GM15510 (cell line): Measurements from ENCODE around the gene ENOSF1.

Experiments
- POLR2A ChIP-seq: IDR thresholded peaks from 3 replicates; pipeline ENCODE4 v1.6.1; 2011; ENCODE audit warnings: borderline replicate concordance; ENCODE audit not compliant: insufficient read length; ENCODE audit errors: extremely low read depth

The ENOSF1 gene, protein sequence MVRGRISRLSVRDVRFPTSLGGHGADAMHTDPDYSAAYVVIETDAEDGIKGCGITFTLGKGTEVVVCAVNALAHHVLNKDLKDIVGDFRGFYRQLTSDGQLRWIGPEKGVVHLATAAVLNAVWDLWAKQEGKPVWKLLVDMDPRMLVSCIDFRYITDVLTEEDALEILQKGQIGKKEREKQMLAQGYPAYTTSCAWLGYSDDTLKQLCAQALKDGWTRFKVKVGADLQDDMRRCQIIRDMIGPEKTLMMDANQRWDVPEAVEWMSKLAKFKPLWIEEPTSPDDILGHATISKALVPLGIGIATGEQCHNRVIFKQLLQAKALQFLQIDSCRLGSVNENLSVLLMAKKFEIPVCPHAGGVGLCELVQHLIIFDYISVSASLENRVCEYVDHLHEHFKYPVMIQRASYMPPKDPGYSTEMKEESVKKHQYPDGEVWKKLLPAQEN

DNA sequence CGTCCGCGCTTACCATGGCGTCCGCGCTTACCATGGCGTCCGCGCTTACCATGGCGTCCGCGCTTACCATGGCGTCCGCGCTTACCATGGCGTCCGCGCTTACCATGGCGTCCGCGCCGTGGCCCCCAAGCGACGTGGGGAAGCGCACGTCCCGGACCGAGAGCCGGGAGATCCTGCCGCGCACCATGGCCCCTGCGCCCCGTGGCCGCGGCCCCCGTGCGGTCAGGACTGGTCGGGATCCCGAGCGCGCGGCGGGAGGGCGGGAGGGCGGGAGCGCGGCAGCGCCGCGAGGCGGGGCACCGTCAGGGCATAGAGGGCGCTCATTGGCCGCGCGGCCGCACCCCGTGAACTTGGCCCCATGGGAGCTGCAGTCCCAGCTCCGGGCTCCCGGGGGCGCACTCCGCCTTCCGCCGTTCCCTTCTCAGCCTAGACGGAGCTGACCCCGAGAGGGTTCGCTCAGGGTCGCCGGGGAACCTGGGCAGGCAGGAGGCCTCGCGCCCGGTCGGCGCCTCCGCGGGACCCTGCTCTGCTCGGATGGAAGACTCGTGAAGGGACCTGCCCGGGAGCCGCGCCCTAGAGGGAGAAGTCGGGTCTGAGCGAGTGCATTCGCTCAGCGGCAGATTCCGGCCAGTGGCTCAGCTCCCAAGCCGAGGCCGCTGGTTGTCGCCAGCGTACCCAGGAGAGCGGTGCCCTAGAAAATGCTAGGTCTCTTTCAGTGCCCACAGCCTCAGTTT lies at the start of gene ENOSF1:
Gene ENOSF1 (minus strand): TSS at position 230 of the 734 bp plus-strand sequence. CDS start 43 bp downstream, at position 187.
- peak; percentile 69 for TF ChIP-seq POLR2A

DNA sequence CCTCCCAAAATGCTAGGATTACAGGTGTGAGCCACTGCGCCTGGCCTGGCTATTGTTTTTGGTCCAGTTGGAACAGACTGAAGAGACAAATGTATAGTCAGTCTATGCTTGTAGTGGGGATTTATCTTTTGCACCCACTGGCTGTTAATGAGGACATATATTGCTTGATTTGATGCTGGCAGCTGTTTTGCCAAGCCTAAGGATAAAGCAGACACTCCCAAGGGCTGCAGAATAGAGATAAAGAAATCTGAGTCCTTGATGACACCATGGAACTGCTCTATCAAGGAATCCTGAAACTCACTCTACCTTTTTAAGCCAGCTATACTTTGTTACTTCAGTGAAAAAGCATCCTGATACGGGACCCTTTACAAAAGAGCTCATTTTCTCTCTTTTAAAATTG lies 43.1 kb upstream of the ENOSF1 start:
- no peak for TF ChIP-seq POLR2A

DNA sequence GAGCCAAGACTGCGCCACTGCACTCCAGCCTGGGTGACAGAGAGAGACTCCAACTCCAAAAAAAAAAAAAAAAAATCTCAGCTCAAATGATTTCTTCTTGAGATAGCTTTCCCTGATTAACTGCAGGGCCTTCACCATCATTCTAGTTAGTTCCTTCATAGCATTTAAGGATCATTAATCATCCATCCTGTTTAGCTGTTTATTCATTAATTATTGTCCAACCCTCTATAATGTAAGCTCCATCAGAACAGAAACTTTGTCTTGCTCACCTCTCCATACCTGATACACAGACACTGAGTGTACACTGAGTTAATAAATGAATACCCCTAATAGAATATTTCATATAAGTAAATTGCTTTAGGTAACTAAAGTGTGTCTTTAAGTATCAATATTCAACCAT lies 42.2 kb upstream of the ENOSF1 start:
- TF ChIP-seq POLR2A, result no peak

DNA sequence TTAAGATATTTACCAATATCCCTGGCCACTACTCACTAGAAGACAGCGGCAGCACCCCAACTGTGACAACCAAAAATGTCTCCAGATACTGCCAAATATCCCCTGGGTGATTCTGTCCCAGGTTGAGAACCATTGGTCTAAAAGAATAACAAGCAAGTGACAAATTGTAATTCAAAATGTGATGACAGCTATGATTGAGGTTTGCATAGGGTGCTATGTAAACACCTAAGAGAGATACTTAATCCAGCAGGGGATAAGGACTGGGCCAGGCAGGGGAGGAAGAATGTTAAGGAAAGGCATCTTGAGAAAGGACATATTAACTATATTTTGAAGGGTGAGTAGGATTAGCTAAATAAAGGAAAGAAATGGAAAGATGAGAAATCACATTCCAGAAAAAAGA lies 38.0 kb upstream of the ENOSF1 start:
- no peak for TF ChIP-seq POLR2A

DNA sequence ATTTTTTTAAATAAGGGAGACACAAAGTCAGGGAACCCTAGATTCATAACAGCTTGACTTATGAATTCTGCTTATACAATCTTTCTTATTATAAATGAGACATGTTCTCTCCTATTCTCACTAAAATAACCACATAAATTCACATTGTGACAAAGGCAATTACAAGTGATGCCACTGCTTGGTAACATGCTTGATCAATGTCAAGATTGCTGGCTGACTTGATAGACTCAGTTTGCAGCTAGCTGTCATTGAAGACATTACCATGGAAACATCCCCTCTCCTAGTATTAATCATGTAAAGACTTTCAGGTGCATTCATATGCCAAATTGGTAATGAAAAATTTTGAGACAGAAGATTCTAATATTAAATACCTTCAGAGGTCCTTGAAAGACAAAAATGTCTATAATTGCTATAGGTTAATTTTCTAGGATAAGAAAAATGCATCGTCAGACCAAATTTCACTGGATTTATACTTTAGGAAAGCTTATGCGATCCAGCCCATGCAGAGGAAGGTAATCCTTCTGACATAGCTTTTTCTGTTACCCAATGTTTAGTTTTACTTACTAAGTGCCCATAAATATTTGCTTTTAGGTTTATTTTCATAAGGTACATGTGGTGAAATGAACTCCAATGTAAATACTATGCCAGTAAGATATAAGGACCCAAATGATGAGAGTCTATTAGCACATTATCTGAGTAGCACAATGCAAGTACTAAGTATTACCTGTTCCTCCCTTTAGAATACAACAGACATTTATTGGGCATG lies 32.6 kb upstream of the ENOSF1 start:
- no peak for TF ChIP-seq POLR2A

DNA sequence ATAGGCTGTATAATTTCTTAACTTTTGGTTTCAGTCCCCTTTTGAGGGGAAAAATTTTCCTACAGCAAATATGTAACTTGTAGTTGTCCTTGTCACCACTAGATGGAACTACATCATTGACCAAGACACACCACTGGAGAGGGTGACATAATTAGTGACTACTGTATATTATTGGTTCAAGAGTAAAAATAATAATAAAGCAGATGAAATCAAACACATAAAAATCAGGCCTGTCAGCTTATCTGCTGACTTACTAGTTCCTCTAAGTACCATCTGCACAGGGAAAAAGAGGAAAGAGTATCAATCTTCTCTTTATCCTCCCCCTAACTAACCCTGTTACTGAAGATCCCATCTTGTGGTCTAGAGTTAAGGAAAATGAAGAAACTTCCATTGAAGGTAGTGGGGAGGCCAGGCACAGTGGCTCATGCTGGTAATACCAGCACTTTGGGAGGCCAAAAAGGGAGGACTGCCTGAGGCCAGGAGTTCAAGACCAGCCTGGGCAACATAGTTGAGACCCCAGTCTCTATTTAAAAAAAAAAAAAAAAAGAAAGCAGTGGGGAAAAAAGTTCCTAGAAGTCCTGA lies 29.6 kb upstream of the ENOSF1 start:
- TF ChIP-seq POLR2A, result no peak

DNA sequence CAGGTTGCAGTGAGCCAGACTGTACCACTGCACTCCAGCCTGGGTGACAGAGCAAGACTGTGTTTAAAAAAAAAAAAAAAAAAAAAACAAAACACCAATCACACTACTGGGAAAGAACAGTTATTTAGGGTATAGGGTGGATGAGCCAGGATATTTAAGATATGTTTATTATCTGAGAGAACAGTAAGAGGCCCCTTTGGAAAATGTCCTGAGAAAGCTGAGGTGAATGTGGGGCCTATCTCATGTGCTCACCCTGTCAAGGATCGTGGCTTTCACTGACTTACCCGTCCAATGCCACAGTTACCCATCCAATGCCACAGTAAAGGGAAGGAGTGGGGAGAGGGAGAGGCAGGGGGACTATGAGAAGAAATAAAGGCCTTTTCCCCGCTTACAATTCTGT lies 19.9 kb upstream of the ENOSF1 start:
- no peak for TF ChIP-seq POLR2A

DNA sequence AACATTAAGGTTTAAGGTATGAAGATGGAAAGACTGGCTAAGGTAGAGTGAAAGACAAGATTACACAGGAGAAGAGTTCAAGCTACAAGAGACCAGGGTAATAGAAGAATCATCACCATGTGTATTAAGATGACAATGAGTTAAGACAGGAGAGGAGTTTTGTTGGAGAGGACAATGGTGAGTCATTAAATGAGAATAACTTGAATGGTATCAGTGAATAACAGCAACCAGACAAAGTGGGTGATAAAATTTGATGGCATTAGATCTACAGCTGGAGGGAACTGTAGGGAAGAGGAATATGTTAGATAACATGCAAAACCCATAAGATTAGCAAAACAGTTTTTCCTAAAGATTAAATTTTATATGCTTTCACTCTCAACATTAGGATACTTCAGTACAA lies 18.8 kb upstream of the ENOSF1 start:
- no peak for TF ChIP-seq POLR2A

DNA sequence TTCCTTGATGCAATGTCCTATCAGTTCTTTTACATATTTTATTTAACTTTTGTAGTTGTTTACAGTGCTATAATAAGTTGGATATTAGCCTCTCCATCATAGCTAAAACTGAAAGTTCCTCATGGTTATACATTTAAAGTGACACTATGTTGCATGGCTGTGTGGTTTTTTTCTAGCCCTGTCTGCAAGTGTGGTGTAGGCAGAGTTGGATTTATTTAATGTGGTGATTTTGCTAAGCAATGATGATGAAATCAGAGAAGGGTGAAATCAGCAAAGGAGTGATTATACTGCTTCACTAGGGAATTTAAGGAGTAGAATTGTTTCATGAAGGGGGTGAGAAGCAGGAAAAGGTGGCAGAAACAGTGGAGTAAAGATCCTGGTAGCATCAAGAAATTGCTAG lies 18.3 kb upstream of the ENOSF1 start:
- no peak for TF ChIP-seq POLR2A

DNA sequence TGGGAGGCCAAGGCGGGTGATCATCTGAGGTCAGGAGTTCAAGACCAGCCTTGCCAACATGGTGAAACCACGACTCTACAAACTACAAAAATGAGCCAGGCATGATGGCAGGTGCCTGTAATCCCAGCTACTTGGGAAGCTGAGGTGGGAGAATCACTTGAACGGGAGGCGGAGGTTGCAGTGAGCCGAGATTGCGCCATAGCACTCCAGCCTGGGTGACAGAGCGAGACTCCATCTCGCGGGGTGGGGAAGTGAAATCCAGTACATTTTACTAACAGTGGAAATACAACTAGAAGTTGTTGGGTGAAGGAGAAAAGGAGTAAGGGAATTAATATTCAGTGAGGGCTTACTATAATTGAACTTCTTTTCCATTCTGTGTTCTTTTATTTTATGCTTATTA lies 13.2 kb upstream of the ENOSF1 start:
- no peak for TF ChIP-seq POLR2A

DNA sequence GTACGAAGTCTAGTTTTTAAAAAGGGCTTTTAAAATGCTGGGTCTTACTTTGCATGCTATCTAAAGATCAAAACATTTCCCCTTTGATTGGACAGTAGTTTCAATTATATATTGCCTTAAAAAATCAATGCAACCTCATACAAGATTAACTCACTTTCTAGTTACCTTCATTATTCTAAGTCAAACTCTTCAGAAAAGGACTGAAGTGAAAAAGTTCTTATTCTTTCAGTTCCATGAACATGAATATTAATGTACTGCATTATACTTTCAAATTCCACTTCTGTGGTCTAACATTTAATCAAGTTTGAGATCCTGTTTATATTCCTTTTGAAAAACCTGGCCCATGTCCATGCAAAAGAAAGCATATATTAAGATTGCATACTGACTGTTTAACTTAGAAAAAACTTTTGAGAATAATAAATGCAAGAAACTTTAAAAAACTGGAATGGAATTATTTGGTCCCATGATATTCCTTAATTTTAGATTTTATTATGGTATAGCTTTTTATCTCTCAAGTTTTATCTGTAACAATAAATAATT lies 11.2 kb upstream of the ENOSF1 start:
- TF ChIP-seq POLR2A, result no peak

DNA sequence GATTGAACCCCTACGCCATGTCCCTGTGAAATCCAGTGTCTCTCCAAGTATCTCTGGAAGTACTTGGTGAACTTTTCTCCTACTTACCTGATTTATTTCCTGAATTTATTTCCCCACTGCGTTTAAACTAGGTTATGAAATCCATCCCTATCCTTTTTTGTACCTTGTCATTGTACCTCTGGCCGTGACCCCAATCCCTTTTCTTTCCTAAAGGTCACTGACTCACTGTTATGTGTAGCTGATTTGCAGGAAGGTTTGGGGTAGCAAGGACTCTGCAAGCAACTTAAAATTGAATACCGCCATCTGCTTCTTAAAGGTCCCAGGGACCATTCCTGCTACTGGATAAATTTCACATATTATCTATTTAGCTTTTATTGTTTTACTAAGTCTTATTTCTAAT lies 4.6 kb upstream of the ENOSF1 start:
- TF ChIP-seq POLR2A, result no peak

DNA sequence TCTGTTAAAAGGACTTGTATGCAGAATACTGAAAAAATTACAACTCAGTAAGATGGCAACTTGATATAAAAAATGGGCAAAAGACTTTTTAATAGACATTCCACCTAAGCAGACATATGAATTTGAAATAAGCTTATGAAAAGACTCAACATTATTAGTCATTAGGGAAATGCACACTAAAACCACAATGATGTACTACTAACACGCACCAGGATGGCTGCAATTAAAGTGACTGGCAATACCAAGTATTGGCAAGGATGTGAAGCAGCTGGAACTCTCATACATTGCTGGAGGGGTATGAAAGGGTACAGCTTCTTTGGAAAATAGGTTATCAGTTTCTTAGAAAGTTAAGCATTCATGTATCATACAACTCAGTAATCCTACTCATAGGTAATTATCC lies 3.2 kb upstream of the ENOSF1 start:
- TF ChIP-seq POLR2A, result no peak

DNA sequence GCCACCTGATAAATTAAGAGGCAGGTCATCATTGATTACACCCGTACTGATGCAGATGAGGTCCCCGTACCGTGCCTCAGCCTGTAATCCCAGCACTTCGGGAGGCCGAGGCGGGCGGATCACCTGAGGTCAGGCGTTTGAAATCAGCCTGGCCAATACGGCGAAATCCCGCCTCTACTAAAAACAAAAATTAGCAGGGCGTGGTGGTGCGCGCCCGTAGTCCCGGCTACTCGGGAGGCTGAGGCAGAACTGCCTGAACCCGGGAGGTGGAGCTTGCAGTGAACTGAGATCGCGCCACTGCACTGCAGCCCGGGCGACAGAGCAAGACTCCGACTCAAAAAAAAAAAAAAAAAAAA lies 683 bp upstream of the ENOSF1 start:
- TF ChIP-seq POLR2A, result no peak

DNA sequence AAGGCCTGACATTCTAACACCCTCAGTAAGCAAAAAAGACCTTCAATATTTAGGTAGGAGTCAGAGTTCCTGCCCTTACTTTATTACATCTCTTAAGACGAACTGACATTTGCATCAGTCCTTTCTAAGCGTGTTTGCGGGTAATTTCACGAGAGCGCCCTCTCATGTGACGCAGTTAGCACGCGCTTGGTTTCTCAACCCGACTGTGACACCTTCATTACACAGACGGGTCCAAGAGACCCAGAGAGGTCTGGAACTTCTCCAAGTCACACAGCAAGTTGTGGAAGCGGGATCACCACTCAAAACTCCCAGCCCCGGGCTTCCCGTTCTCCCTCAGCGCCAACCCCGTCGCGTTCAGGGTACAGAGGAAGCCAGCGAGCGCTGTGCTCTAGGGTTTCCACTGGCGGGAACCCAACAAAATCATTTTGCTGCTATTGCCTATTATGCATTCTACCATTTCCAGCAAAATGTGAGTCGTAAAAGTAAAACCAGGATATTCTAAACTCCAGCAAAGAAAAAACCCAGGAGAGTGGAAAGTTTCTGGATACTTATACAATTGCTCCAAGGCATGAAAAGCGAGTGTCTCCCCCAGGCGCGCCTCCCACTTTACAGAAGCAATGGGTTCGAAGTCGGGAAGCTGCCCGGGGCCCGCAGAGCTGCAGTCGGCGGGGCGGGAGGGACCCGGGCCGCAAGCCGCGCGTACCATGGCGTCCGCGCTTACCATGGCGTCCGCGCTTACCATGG lies 601 bp downstream of the ENOSF1 start:
- peak; percentile 44 for TF ChIP-seq POLR2A

DNA sequence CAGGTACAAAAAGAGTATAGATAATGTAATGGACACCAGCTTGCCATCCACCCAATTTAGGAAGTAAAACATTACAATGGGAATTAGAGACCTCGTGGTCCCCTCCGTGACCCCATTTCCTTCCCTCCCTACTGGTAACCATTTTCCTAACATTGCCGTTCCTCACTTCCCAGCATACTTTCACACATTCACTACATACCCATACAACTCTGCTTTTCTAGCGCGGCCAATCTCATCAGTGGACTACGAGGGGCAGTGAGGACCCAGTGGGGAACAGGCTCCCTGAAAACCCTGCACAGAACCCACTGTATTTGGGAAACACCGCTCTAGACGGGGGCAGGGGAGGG lies 1.1 kb downstream of the ENOSF1 start:
- no peak for TF ChIP-seq POLR2A
